ENCODE results near the gene SSC5D. TPM values are rescaled to one million over a fixed set of nuclear protein-coding genes. Genes with fewer than 3 reads are reported as not detected.

The SSC5D gene
- total RNA-seq, 1 experiment from 2014 or later: 2.2 TPM

DNA sequence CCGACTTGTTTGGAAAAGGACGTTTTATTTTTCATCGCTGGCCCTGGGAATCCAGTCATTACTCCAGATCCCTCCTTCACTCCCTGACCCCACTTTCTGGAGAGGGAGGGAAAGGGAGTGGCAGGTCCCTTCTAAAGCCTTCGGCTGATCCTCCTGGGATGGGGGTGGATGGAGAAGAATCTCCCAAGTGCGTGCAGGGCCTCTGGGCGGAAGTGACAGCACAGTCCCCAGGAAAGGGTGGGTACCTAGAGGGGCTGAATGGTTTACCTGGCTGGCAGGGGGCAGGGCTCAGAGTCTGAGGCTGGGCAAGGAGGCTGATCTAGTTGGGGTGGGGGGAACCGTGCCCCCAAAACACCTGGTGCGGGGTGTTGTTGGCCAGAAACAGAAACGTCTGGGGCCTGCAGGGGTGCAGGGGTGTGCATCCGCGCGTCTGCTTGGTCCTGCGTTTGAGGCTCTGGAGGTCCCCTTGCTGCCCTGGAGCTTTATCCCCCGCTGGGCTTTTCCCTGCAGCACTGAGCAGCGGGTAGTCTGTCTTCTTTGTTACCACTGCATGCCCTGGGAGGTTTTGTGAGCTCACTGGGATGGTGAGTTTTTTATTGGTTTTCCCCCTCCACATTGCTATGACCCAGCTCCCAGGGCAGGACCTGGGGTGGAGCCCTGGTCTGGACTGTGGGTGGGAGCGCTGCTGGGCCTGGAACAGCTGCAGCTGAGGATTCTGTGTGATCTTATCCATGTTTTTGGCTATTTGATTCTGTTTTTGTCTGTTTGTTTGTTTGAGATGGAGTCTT, 14.8 kb upstream of the SSC5D start:
- peak; percentile 61 for DNase-seq (ENCODE audit: low read depth)

DNA sequence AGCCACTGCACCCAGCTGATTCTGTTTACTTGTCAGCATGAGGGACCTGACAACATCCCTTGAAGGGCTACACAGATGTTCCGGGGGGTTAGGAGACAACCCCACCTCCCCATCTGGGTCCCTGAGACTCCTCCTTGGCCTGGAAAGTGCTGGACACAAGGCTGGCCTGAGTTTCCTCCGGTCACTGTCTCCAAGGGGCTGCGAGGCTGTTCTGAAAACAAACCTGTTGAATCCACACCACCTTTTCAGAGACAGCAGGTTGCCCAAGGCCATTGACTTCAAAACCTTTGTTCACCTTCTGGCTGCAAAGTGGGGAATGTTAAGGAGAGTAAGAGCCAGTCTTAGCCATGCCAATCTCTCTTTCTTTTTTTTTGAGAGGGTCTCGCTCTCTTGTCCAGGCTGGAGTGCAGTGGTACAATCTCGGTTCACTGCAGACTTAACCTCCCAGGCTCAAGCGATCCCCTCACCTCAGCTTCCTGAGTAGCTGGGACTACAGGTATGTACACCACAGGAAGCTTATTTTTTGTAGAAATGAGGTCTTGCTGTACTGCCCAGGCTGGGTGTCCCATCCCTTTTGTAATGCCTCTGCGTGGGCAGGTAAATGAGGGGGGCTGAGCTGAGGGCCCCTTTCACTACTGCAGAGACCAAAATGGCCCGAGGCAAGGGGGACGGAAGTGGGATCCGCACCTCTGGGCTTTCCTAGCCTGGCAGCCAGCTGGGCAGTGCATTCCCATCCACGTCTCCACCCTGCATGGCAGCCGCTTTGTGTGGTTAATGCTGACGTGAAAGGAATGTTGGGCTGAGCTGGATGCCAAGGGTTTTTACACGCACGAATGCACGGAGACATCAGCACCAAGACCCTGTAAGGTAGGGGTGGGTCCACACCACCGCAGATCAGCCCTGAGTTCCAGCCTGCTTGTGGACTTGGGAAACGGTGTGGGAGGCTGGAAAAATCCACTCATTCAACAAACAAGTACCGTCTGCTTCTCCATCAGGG, 13.7 kb upstream of the SSC5D start:
- DNase-seq (ENCODE audit: low read depth): peak; percentile 91

DNA sequence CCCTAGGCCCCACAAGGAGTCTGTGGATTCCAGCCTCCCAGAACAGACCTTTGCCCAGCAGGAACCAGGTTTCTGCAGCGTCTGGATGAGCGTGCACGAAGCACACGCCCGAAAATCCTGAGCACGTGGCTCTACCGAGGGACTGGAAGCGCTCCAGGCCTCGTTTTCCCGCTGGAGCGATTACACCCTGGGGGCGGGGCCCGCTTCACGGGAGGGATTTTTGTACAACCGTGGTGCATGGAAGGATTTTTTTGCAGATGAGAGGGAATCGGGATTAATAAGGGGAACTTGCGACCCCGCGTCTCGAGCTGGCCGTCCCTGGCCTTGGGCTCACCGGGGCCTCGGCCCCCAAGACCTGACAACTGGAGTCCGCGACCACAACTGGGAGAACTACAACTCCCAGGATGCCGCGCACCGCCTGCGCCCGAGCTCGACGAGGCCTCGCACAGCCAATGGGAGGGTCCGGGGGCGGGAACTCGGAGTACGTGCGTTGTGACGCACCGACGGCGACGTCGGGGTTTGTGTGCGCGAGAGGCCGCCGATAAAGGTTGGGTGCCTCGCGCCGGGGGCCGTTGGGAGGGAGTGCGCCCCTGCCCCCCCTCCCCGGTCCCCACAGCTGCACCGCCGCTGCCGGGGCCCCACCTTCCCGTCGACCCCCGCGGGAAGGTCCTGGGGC, 12.0 kb upstream of the SSC5D start, which contains the start of gene ZNF628:
ZNF628 (plus strand) TSS at position 518 of the 676 bp plus-strand sequence. CDS start 3,294 bp downstream, outside the sequence.
- peak; percentile 99 for DNase-seq (ENCODE audit: low read depth)

DNA sequence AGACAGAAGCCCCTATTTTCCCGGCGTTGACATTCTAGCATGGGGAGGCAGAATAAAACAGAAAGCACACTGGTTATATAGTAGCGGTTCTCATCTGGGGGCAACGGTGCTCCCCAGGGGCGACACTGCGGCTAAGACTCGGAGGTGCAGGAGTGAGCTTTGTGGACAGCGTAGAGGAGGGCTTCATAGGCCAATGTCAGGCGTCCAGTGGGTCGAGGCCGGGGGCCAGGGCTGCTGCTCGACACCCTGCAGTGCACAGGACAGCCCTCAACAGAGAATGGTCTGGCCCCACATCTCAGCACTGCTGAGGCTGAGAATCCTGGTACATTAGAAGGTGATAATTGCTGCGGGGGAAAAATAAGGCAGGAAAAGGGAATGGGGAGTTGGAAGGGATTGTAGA, 10.3 kb upstream of the SSC5D start:
- DNase-seq (ENCODE audit: low read depth): no peak

DNA sequence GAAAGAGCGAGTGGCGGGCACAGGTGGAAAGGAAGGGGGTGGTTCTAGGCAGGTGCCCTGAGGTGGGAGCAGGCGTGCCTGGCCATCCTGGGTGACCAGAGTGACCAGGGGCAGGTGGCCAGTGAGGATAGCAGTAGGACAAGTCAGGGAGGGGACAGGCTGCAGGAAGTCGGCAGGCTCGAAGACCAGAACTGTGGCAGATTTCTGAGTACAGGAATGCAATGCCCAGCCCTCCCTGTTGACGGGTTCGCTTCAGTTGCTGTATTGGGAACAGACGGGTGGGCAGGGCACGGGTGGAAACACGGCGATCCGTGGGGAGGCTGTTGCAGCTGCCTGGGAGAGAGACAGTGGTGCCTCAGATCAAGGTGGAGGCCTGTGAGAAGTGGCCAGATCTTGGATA, 9.9 kb upstream of the SSC5D start:
- DNase-seq (ENCODE audit: low read depth): no peak

DNA sequence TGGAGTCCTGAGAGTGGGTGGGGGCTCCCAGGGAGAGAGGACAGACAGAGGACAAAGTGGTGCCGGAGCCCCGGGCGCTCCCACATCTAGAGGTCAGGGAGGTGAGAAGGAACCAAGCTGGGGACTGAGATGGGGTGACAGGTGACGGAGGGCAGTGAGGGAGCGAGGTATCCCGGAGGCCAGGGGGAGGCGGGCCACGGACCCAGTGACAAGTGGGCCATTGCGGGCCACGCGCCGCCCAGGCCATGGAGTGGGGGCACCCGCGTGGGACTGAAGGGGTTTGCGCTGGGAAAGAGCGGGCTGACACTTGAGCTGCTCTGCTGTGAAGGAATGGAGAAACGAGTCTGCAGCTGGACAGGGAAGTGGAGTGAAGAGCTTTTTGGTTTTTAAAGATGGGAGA, 9.2 kb upstream of the SSC5D start:
- no peak for DNase-seq (ENCODE audit: low read depth)

DNA sequence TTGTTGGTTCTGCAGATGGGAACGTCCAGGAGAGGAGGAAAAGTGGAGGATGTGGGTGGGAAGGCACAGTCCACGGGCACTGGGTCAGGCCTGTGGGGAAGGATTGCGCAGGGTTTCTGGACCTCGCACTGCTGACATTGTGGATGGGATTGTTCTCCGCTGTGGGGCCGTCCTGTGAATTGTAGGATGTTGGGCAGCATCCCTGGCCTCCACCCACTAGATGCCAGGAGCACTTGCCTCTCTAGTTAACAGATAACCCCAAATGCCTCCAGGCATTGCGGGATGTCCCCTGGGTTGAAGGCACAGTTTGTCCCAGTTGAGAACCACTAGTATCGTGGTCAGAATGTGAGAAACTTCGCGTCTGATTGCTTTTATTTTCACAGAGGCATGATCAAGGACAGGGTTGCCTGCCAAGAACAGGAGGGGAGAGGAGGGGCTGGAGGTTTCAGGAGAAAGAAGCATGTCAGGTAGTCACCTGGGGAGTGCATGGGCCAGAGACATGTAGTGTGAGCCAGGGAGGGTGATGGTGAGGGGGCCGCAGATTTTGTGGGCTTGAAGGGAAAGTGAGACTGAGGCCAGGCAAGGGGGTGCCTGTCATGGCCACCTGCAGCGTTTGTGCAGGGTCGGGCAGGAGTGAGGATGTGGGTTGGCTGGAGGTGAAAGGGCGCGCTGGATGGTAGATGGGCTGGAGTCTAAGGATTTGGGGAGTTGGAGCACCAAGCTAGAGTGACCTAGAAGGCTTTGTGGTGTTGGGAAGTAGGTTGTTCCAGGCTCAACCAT, 8.6 kb upstream of the SSC5D start:
- DNase-seq (ENCODE audit: low read depth): no peak

DNA sequence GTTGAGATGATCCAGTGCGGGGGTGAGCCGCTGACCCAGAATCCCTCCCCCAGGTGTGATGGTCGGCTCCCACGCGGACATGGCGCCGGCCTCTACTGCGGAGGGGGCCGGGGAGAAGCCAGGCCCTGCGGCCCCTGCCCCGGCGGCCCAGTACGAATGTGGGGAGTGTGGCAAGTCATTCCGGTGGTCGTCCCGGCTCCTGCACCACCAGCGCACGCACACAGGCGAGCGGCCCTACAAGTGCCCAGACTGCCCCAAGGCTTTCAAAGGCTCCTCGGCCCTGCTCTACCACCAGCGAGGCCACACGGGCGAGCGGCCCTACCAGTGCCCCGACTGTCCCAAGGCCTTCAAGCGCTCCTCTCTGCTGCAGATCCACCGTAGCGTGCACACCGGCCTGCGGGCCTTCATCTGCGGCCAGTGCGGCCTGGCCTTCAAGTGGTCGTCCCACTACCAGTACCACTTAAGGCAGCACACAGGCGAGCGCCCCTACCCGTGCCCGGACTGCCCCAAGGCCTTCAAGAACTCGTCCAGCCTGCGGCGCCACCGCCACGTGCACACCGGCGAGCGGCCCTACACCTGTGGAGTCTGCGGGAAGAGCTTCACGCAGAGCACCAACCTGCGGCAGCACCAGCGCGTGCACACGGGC, 7.0 kb upstream of the SSC5D start:
- DNase-seq (ENCODE audit: low read depth): no peak

DNA sequence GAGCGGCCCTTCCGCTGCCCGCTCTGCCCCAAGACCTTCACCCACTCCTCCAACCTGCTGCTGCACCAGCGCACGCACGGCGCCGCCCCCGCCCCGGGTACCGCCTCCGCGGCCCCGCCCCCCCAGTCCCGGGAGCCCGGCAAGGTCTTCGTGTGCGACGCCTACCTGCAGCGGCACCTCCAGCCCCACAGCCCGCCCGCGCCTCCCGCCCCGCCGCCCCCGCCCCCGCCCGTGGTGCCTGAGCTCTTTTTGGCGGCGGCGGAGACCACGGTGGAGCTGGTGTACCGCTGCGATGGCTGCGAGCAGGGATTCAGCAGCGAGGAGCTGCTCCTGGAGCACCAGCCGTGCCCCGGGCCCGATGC, 6.5 kb upstream of the SSC5D start:
- no peak for DNase-seq (ENCODE audit: low read depth)

DNA sequence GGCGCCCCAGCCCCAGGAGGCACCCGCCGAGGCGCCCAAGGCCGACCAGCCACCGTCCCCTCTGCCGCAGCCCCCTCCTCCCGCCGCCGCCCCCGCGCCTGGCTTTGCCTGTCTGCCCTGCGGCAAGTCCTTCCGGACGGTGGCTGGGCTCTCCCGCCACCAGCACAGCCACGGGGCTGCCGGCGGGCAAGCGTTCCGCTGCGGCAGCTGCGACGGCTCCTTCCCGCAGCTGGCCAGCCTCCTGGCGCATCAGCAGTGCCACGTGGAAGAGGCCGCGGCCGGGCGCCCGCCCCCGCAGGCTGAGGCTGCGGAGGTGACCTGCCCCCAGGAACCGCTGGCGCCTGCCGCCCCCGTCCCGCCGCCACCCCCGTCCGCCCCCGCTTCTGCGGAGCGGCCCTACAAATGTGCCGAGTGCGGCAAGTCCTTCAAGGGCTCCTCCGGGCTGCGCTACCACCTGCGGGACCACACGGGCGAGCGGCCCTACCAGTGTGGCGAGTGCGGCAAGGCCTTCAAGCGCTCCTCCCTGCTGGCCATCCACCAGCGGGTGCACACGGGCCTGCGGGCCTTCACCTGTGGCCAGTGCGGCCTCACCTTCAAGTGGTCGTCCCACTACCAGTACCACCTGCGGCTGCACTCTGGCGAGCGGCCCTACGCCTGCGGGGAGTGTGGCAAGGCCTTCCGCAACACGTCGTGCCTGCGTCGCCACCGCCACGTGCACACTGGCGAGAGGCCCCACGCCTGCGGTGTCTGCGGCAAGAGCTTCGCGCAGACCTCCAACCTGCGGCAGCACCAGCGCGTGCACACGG, 5.9 kb upstream of the SSC5D start:
- no peak for DNase-seq (ENCODE audit: low read depth)

DNA sequence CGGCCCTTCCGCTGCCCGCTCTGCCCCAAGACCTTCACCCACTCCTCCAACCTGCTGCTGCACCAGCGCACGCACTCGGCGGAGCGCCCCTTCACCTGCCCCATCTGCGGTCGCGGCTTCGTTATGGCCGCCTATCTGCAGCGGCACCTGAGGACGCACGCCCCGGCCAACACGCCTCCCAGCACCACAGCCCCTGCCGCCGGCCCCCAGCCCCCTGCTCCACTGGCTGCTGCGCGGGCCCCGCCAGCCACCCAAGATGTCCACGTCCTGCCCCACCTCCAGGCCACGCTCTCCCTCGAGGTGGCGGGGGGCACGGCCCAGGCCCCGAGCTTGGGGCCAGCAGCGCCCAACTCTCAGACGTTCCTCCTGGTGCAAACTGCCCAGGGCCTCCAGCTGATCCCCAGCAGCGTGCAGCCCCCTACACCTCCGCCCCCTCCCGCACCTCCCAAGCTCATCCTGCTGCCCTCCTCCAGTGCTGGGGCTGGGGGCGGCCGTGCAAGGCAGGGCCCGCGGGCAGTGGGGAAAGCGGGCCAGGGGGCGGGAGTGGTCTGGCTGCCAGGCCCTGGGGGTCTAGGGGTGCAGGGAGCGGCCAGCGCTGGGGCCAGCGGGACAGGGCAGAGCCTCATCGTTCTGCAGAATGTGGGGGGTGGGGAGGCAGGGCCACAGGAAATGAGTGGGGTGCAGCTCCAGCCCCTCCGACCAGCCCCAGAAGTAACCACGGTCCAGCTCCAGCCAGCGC, 5.1 kb upstream of the SSC5D start:
- DNase-seq (ENCODE audit: low read depth): no peak

DNA sequence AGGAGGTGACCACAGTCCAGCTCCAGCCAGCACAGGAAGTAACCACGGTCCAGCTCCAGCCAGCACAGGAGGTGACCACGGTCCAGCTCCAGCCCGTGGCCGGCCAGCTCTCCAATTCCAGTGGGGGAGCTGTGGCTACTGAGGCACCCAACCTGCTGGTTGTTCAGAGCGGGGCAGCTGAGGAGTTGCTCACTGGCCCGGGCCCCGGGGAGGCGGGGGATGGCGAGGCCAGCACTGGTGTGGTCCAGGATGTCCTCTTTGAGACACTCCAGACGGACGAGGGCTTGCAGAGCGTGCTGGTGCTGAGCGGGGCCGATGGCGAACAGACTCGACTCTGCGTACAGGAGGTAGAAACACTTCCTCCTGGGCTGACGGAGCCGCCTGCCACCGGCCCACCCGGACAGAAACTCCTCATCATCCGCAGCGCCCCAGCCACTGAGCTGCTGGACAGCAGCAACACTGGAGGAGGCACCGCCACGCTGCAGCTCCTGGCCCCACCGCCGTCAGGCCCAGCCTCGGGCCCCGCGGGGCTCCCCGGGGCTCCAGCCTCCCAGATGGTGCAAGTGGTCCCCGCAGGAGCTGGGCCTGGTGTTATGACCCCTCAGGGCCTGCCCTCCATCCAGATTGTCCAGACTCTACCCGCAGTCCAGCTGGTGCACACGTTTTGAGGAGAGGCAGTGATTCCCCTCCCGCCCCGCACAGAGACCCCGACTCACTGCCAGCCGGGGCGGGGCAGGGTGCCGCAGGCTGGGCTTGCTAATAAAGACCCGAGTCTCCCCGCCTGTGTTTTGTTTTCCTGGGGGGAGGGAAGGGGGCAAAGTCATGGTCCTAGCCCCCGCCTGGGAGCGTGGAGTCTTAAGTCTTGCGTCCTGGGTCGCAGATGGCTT, 4.3 kb upstream of the SSC5D start:
- no peak for DNase-seq (ENCODE audit: low read depth)

DNA sequence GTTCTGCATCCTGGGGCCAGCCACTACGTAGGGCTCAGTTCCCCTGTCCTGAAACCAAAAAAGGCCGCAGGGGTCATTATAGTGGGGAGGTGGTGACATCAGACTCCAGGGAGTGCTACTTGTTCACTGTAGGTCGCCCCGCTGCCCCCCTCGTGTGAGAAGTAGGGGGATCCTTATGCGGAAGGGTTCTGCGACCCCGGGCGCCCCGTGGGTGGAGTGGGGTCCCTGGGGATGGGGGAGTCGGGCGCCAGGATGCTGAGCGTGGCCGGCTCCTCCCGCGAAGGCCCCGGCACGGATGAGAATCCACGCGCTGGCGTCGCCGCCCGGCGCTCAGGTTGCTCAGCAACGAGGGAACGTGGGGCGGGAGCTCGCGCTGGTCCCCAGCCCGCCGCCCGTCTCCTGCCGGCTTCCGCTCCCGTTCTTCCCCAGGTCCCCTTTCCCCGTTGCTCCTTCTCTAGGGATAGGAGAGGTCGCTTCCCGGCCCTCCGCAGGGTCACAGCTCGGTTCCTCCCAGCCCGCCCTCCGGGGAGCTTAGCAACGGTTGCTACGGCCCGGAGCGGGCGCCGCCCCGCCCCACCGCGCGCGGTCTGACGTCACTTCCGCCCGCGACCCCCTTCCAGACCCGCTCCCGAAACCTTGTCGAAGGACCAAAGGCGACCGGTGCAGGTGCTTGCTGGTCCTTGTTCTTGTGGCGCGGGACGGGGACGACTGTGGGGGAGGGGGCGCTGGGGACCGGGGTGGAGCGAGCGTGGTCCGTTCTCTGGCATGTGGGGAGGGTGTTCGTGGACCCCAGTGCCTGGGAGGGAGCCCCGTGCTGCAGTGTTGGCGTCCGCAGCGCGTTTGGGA, 3.4 kb upstream of the SSC5D start, which contains the start of gene NAT14:
NAT14 (plus strand) TSS at position 596 of the 846 bp plus-strand sequence. CDS start 521 bp downstream, outside the sequence.
- peak; percentile 81 for DNase-seq (ENCODE audit: low read depth)

DNA sequence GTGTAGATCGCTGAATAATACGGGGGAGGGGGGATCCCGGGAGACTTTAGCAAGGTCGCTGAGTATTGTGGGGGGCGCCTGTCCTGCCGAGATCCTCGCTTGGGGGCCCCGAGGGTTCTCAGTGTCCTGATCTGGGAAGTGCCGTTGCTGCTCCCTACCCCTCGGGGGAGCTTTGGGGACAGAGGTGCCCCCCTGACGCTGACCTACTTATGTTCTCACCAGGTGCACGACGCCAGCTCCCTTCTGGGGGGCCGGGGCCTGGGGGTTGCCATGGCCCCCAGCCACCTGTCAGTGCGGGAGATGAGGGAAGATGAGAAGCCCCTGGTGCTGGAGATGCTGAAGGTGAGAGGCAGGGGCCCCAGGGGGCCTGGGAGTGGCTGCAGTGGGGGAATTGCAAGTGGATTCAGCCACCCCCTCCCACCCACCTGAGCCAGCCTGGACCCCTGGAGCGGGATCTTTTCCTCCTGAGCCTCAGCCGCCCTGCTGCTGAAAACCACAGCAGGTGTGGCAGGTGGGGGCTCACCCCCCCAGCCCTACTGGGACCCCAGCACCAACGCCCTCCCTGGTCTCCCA, 2.7 kb upstream of the SSC5D start:
- no peak for DNase-seq (ENCODE audit: low read depth)

DNA sequence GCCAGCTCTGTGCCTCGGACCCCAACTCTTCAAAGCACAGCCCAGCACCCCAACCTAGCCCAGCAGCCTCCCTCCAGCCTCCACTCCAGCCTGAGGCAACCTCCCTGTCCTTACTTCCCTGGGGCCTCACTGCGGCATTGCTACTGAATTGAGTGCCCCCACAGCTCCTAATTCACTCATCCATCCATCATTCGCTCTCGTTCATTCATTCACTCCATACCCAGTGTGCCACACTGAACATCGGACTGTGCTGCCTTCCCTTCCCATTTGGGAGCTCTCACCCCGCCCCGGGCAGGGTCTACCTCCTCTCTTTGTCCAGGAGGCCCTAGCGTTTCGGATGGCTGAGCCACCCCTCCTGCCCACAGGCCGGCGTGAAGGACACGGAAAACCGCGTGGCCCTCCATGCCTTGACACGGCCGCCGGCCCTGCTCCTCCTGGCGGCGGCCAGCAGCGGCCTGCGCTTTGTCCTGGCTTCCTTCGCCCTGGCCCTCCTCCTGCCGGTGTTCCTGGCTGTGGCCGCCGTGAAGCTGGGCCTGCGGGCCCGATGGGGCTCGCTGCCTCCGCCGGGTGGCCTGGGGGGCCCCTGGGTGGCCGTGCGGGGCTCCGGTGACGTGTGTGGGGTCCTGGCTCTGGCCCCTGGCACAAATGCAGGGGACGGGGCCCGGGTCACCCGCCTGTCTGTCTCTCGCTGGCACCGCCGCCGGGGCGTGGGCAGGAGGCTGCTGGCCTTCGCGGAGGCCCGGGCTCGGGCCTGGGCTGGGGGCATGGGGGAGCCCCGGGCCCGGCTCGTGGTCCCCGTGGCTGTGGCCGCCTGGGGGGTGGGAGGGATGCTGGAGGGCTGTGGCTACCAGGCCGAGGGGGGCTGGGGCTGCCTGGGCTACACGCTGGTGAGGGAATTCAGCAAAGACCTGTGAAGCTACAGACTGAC, 1.9 kb upstream of the SSC5D start:
- DNase-seq (ENCODE audit: low read depth): peak; percentile 67
